Measurements from ENCODE around the gene RTF1.

Gene RTF1

DNA sequence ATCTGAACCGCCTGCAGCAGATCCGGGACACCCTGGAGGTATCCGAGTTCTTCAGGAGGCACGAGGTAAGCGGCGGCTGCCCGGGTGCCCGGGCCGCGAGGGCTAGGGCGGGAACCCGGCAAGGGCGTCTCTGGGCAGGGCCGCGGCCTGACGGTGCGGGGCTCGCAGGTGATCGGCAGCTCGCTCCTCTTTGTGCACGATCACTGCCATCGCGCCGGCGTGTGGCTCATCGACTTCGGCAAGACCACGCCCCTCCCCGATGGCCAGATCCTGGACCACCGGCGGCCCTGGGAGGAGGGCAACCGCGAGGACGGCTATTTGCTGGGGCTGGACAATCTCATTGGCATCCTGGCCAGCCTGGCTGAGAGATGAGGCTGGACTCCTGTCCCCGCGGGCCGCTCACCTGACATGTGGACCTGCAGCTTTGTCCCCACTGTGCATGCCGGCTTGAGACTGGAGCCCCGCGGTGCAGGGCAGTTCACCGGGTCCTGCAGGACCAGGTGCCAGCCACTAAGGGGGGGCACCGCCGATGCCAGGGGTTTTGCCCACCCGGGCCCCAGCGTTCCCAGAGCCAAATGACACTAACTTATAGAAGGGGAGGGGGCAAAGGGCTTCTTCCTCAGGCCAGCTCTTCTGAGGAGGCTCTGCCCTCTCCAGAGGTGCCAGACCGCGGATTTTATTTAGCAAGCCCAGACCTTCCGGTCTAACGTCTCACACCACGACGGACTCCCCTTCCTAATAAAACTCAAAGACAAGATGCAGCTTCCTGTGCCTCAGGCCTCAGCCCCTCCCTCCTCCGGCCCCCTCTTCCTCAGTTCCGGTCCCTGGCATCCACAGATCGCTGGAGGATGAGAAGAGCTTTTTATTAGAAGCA is 86.1 kb downstream of the RTF1 start:
- DNase-seq (ENCODE audit: insufficient read length, low spot score) (no peak), FAIRE-seq (no peak)

DNA sequence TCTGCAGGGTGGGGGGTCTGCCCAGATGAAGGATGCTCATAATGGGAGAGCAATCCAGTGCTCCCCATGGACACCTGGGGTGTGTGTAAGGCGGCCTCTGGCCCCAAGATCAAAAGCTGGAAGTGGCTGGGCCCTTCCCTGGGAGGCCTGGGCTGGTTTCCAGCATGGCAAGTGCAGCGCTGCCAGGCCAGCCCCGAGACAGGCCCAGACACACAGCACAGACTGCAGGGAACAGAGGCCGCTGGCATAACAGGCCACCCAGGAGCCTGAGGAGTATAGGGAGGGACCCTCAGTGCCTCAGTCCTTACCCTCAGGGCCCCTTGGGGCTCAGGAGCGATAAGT is 86.7 kb downstream of the RTF1 start:
- DNase-seq (ENCODE audit: insufficient read length, low spot score) (no peak), FAIRE-seq (no peak)

DNA sequence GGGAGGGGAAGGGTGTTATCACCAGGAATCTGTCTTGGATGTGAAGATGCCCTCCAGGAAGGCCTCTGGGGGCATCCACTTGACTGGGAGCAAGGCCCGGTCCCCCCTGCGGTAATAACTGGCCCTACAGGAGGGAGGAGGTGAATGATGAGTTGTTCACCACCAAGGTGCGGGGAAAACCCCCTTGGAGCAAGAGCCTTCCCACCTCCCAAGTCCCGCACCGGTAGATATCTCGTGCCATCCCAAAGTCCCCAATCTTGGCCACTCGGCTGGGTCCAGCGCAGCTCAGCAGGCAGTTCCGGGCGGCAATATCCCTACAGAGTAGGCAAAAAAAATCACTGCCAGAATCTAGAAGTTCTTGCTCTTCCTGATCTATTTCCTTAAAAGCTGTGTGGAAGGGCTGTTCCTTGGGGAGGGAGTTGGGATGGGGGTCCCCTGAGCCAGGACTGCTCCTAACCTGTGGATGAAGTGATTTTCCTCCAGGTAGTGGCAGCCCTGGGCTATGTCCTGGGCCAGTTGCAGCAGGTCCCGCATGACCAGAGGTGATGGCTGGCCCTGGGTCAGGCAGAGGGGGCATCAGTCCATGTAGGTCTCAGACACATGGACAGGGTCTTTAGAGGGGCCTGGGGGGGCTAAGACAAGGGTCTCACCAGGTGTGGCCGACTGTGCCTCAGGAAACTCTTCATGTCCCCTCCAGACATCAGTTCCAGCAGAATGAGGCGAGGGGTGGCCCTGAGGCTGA is 88.0 kb downstream of the RTF1 start:
- DNase-seq (ENCODE audit: insufficient read length, low spot score) (no peak), FAIRE-seq (no peak)

DNA sequence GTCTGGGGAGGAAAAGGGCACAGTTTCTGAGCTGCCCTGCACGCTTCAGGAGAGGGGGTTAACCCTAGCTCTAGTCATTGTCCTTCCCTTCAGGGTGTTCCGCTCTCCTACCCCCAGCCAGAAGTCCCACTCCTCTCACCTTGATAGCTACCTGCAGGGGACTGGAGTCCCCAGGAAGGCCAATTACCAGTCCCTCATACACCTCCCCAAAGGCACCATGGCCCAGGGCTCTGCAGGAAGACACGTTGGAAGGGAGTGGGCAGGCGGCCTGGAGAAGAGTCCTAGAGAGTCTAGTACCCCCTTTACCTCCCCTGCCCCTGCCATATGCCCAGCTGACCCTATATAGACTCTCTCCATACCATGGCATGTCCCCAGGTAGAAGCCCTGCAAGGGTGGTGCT is 88.9 kb downstream of the RTF1 start:
- FAIRE-seq (no peak), DNase-seq (ENCODE audit: insufficient read length, low spot score) (no peak)

DNA sequence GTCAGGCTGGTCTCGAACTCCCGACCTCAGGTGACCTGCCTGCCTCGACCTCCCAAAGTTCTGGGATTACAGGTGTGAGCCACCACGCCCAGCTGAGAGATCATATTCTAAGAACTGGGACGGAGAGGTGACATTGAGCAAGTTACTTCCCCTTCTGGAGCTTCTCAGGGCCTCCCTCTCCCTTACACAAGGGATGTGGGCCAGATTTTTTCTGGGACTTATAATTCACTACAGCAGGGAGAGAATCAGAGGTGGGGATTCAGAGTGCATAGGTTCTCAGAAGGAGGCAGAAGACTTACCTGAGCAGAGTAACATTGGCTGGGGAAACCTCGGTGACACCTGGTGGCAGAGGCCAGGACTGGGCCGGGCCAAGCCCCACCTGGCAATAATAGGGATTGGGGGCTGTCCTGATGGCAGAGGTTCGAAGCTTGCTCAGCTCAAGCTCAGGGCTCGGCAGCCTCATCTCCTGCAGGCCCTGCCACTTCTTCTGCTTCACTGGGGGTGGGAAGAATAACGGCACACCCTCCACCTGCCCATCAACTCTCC is 90.0 kb downstream of the RTF1 start:
- FAIRE-seq = no peak
- DNase-seq (ENCODE audit: insufficient read length, low spot score) = no peak

DNA sequence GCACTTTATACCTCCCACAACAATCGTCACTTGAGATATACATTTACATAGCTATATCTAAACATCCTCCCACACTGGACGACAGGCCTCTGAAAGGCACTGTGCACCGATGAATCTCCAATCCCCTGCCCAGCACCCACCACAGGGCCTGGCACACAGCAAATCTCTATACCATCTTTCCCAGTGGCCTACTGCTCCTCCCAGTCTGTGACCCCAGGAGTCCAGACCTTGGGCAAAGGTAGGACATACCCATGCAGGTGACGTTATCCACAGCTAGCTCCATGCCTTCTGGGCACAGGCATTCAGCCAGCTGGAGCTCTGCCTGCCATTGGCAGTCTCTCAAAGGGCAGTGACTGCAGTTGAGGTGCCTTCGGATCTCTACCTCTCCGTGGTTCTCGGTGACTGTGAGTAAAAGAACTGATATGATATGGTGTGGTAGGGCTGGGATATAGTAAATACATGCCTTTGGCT is 91.0 kb downstream of the RTF1 start:
- FAIRE-seq = no peak

DNA sequence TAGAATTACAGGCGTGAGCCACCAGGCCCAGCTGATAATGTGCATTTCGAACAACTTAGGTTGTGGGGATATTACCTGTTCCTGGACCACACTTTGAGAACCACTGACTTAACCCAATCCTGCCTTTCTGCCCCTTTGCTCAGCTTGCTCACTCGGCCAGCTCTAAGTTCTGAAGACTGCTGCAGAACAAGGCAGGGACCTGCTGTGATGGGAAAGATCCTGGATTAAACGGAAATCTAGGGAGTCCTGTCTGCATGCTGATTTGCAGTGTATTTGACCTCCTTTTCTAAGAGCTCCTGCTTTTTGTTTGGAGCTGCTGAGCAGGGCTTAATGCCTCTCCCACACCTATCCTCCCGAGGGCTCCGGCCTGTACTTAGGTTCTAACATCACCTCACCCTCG is 93.8 kb downstream of the RTF1 start:
- DNase-seq (ENCODE audit: insufficient read length, low spot score) = no peak
- FAIRE-seq = no peak

More for the DNA sequence above, 91.0 kb downstream of the RTF1 start:
- DNase-seq (ENCODE audit: insufficient read length, low spot score) = no peak

DNA sequence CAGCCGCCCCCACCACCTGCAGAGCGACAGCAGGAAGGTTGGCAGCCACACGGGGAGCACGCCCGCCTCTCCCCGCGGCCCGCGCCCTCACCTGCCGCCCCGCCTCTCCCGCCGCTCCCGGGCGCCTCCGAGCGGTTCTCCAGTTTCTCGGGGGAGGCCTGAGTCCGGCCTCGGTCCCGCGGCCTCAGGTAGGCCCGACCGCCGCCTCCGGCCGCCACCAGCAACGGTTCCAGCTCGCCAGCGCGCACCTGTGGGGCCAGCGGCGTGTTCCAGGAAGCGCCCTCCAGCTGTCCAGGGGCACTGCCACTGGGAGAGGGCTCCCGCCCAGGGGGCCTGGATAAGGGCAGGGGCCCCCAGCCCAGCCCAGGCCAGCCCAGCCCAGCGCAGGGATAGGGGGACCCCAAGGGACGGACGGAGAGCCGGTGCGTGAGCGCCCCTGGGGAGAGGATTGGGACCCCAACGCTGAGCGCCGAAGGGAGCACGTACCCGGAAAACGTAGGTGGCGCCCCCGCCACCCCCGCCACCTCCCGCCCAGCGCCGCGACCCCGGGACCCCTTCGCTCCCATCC is 94.5 kb downstream of the RTF1 start:
- DNase-seq (ENCODE audit: insufficient read length, low spot score) (no peak), FAIRE-seq (no peak)

DNA sequence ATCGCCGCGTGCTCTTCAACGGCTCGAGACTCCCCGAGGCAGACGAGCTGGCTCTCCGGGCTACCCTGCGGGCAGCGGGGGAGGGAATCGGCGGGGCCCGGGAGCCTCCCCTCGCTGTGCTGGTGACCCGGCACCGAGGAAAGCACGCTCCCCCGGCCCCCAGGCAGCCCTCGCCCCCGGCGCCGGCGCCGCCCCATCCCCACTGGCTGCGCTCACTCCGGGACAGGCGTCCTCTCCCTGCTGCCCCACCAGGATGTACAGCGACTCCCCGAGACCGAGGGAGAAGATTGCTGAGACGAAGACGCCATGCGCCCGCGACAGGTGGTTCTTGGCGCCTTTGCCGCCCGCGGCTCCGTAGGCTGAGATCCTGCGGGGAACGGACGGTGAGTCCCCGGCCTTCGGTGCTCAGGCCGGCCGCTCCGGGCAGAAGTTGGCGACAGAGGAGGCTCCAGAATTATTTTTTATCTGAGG is 95.0 kb downstream of the RTF1 start:
- DNase-seq (ENCODE audit: insufficient read length, low spot score) (no peak), FAIRE-seq (no peak)

DNA sequence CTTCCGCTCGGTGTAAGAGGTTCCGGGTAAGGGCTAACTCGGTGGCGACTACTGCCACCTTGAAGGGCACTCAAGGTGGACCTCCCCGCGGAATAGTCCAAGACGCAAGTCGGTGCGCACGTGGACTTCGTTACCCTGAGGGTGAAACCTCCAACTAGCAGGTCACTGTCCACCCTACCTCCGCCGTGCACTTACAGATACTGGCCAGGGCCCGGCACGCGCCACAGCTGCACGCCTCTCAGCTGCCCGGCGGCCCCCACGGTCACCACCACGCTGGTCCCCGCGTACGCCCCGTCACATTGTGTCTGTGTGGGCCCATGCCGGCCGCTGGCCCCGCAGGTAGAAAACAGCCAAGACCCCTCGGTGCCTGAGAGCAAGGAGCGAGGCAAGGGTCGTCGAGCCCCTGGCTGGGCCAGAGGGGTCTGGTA is 95.6 kb downstream of the RTF1 start:
- FAIRE-seq (no peak), DNase-seq (ENCODE audit: insufficient read length, low spot score) (no peak)

DNA sequence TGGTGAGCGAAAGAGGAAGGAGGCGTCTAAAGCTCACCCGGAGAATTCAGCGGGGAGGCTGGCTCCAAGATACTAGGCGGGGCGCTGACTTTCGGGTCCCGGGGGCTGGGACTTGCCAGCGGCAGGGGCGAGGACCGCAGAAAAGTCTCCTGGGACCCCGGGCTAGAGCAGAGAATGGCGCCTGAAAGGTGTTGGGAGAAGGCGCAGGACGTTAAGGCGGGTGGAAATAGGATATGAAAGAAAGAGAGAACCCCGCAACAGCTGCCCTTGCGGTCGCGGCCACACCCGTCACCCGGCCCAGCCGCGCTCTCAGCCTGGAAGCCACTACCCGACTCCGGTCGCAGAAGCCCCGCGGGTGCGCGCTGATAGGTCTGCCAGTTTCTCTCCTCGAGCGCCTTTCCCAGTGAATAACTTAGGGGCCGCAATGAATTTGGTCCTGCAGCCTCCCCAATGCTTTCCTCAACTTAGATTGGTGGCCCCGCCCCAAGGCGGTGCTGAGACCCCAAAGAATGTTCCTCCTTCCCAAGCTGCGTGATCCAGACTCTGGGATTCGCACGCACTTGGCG is 96.1 kb downstream of the RTF1 start:
- DNase-seq (ENCODE audit: insufficient read length, low spot score) (no peak), FAIRE-seq (peak; percentile 61)

DNA sequence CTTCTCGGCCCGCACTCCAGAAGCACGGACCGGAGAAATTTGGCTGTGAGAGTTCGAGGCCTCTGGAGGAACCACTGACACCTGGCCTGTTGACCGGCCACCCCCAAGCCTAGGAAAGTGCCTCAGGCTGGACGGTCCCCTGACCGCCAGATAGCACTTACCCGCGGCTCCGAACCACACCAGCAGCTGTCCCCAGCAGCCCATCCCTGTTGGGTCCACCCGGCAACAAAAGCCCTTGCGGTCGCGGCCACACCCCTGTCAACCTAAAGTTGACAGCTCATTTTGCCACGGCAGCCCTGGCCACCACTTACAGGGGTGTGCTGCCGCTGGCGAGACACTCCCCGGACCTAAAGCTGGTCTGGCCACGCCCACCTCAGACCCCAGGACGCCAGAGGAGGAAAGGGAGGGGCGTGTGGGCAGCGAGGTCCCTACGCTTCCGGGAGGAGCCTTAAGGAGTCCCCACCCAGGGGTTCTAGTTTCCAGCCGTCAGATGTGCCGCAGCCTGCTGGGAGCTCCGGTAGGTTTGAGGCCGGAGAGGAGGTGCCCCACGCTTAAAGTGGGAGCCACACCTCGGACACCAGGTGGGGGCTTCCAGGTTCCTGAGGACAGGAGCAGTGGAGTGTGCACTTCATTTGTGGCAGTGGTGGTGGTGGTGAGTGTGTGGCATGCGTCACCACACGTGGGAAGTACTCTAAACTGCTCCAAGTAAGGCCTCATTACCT is 96.8 kb downstream of the RTF1 start, which contains the start of gene LTK:
TSS of gene LTK (minus strand) at position 322 of the 722 bp plus-strand sequence. CDS start at position 204, 118 bp downstream.
- DNase-seq (ENCODE audit: insufficient read length, low spot score) (no peak), FAIRE-seq (peak; percentile 55)

DNA sequence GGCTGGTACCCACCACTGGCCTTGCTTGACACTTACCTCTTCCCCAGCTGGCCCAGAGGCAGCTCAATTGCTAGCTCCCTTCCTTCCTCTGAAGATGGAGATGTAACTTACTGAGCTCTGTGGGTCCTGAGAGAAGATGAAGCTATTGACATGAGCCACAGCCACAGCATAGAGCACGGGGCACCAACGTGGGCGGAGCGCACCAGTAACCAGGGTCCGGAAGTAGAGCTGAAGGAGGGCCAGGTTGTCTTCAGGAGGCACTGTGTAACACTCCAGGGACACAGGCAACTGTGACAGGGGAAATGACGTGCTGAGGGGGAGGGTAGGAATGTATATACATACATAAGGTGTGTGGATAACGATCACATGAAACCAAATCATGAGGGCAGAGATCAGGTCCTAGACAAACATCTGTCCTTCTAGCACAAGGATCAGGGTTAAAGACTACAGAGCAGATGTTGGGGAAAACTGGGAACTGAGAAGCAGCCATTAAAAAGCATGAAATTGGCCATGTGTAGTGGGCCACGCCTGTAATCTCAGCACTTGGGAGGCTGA is 101.1 kb downstream of the RTF1 start:
- FAIRE-seq (no peak), DNase-seq (ENCODE audit: insufficient read length, low spot score) (no peak)

DNA sequence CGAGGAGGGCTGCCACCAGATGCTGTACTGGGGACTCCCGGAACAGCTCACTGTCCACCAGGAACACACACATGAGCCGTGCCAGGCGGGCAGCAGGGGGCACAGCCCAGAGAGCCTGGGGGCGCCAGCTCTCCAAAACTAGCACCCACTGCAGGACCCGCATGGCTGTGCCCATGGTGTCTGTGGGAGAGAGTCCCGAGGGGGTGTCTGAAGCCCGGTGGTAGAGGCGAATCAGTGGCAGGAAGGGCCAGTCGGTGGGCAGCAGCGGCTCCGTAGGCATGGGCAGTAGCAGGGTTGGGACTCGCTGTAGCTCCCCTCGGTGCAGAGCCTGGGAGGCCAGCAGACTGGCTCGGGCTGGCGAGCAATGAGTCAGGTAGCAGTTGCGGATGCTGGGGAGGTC is 103.7 kb downstream of the RTF1 start:
- FAIRE-seq = no peak
- no peak for DNase-seq (ENCODE audit: insufficient read length, low spot score)

DNA sequence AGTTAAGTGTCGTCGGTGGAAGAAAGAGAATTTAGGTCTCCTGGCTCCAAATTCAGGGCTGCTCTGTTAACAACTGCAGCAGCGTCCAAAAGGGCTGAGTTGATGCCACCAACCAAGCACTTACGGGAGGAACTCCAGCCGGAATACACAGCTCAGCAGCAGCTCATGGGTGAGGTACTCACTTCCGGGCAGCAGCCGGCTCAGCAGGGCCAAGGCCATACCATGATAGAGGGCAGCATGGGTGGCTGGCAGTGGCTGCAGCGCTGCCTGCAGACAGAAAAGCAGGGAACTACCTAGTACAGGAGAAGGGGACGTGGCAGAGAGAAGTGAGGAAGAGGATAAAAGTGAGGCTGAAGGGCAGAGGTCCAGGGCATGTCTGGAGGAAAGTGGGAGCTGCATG is 104.7 kb downstream of the RTF1 start:
- FAIRE-seq (no peak), DNase-seq (ENCODE audit: insufficient read length, low spot score) (no peak)

DNA sequence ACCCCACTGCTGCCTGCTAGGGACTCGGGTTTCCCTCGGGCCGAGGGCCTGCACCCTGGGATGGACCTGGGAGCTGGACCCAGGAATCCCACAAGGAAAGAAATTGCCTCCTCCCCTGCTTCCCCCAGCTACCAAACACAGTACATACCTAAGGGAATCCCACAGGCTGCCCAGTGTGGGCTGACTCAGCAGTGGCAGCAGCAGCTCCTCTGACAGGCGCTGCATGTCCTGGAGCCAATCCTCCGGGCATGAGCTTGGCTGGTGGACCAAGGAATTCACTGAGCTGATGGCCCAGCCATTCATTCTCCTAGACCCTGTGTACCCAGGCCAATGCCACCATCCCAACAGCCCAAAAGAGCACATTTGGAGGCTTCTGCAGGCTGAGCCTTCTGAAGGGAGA is 106.2 kb downstream of the RTF1 start:
- FAIRE-seq (no peak), DNase-seq (ENCODE audit: insufficient read length, low spot score) (no peak)

DNA sequence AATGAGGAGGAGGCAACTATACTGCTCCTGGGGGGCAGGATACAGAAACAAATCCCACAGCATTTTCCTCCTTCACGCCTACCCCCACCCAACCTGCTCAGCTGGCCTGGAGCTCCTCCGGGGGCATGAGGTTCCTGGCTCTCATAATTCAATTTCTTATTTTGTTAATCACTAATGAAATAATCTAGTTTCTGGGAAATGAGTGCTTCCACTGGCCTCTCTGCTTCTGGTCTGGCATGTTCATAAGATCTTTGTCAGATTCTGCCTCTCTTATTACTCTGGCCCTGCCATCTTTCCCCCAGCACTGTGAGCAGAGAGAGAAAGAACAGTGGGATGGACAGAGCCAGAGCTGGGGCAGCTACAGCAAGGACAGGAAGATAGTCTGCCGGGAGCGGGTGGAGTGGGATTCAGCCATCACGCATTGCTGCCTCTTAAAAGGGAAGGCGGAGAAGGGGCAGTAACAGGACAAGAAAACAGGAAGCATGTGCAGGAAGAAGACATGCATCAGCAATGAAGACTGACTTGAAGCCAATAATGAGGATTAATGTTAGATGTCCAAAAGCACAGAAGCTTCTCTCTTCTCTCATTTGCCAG is 113.6 kb downstream of the RTF1 start:
- DNase-seq (ENCODE audit: insufficient read length, low spot score) (no peak), FAIRE-seq (no peak)
